CD14-positive monocyte (primary cell): Measurements from ENCODE around the gene MET. TPM values are rescaled to one million over a fixed set of nuclear protein-coding genes. Genes with fewer than 3 reads are reported as not detected.

Experiments used
- DNase-seq, 3 donors: peaks; one replicate each; pipeline ENCODE4 v3.0.0-alpha.2; 2011 to 2022
- H2AFZ ChIP-seq: 2 replicates; pipeline ENCODE4 v1.6.0; 2012; ENCODE audit warnings: mild to moderate bottlenecking, low read depth, low read length, inconsistent platforms; ENCODE audit not compliant: insufficient read depth, poor library complexity, severe bottlenecking
- H3K27ac ChIP-seq, 2 donors: 1 replicate in 1 of 2; 2 replicates in 1 of 2; pipeline ENCODE4 v1.5.1; 2012 to 2013; ENCODE audit warnings: low read length in 2 of 2, control low read depth in 1 of 2, inconsistent platforms in 1 of 2, low read depth in 1 of 2, mild to moderate bottlenecking in 1 of 2
- H3K27me3 ChIP-seq, 2 donors: one replicate each; pipeline versions ENCODE4 v1.6.0 to v1.6.1; 2011 to 2013; ENCODE audit warnings: low read length in 2 of 2; ENCODE audit not compliant: control insufficient read depth in 2 of 2, insufficient read depth in 2 of 2
- H3K36me3 ChIP-seq, 2 donors: replicated peaks in 1 of 2; 1 replicate in 1 of 2; 2 replicates in 1 of 2; pipeline versions ENCODE4 v1.5.1 to v1.6.1; 2012 to 2013; ENCODE audit warnings: low read length in 2 of 2, control low read depth in 1 of 2, inconsistent platforms in 1 of 2, mild to moderate bottlenecking in 1 of 2; ENCODE audit not compliant: insufficient read depth in 2 of 2, control insufficient read depth in 1 of 2
- H3K4me1 ChIP-seq, 2 donors: 1 replicate in 1 of 2; 2 replicates in 1 of 2; pipeline versions ENCODE4 v1.5.1 to v1.6.1; 2012 to 2013; ENCODE audit warnings: low read length in 2 of 2, control low read depth in 1 of 2, inconsistent platforms in 1 of 2, mild to moderate bottlenecking in 1 of 2, moderate library complexity in 1 of 2; ENCODE audit not compliant: insufficient read depth in 2 of 2, control insufficient read depth in 1 of 2
- H3K4me2 ChIP-seq: replicated peaks from 2 replicates; pipeline ENCODE3; 2012; ENCODE audit warnings: low read length, moderate library complexity, mild to moderate bottlenecking; ENCODE audit not compliant: poor library complexity, severe bottlenecking; ENCODE audit errors: extremely low read depth
- H3K4me3 ChIP-seq, 3 experiments: fragments of 200-600 bp in 1 of 3; sonication (generic) in 1 of 3; replicated peaks in 1 of 3; 1 replicate in 2 of 3; 2 replicates in 1 of 3; pipeline ENCODE4 v1.5.1; 2011 to 2013; ENCODE audit warnings: low read length in 3 of 3, mild to moderate bottlenecking in 3 of 3, control low read depth in 2 of 3, low read depth in 2 of 3, inconsistent platforms in 1 of 3, moderate library complexity in 1 of 3
- H3K79me2 ChIP-seq: 2 replicates; pipeline ENCODE4 v1.6.0; 2012; ENCODE audit warnings: mild to moderate bottlenecking, control low read depth, inconsistent platforms, low read length, moderate library complexity; ENCODE audit not compliant: insufficient read depth
- H3K9ac ChIP-seq: 2 replicates; pipeline ENCODE4 v1.6.0; 2017; ENCODE audit warnings: low read length, mild to moderate bottlenecking; ENCODE audit not compliant: insufficient read depth, poor library complexity, severe bottlenecking
- H3K9me3 ChIP-seq, 2 donors: replicated peaks in 1 of 2; 1 replicate in 1 of 2; 2 replicates in 1 of 2; pipeline versions ENCODE4 v1.5.1 to v1.6.1; 2012 to 2013; ENCODE audit warnings: low read length in 2 of 2, control low read depth in 1 of 2; ENCODE audit not compliant: control insufficient read depth in 1 of 2, insufficient read depth in 1 of 2
- H4K20me1 ChIP-seq: 2 replicates; pipeline ENCODE4 v1.6.0; 2012; ENCODE audit warnings: mild to moderate bottlenecking, low read length, control low read depth, moderate library complexity; ENCODE audit not compliant: insufficient read depth
- H3K27ac Mint-ChIP-seq, 7 donors: one replicate each; pipeline ENCODE4 v1.8.0; 2020; ENCODE audit warnings: mild to moderate bottlenecking in 7 of 7, mixed read lengths in 7 of 7, moderate library complexity in 6 of 7, inconsistent platforms in 2 of 7
- H3K27me3 Mint-ChIP-seq, 3 donors: one replicate each; pipeline ENCODE4 v1.8.0; 2021 to 2022; ENCODE audit warnings: low read depth in 3 of 3, mild to moderate bottlenecking in 3 of 3, mixed read lengths in 3 of 3, moderate library complexity in 3 of 3, inconsistent platforms in 1 of 3
- H3K36me3 Mint-ChIP-seq, 2 donors: one replicate each; pipeline ENCODE4 v1.8.0; 2020; ENCODE audit warnings: mixed read lengths in 2 of 2, inconsistent platforms in 1 of 2, mild to moderate bottlenecking in 1 of 2
- H3K4me1 Mint-ChIP-seq: one replicate; pipeline ENCODE4 v1.8.0; 2020; ENCODE audit warnings: mild to moderate bottlenecking, mixed read lengths
- H3K4me3 Mint-ChIP-seq, 2 donors: one replicate each; pipeline ENCODE4 v1.8.0; 2020; ENCODE audit warnings: mild to moderate bottlenecking in 2 of 2, mixed read lengths in 2 of 2, moderate library complexity in 1 of 2
- H3K9me3 Mint-ChIP-seq, 7 donors: one replicate each; pipeline ENCODE4 v1.8.0; 2020 to 2022; ENCODE audit warnings: mixed read lengths in 7 of 7, mild to moderate bottlenecking in 6 of 7, moderate library complexity in 6 of 7, inconsistent platforms in 2 of 7
- WGBS: methylation state at CpG from one replicate; pipeline ENCODE4 v1.1.5; 2013; ENCODE audit warnings: missing lambda C conversion rate; ENCODE audit not compliant: insufficient coverage; 5-methylcytosine and 5-hydroxymethylcytosine counted together
- intact Hi-C, 2 donors: fragments of 100-400 bp; cut with micrococcal nuclease; formaldehyde crosslinking; loops; one replicate each; pipeline versions ENCODE4 v1.15.0 to v1.15.1; 2023
- polyA plus RNA-seq, 3 donors: library from polyadenylated mRNA; depleted of rRNA in 1 of 3; unstranded in 2 of 3; stranded (reverse) in 1 of 3; fragments of 300-500 nt in 2 of 3; fragments of >200 nt in 1 of 3; fragmentation: Illumina TruSeq in 2 of 3; gene quantifications; 1 replicate in 2 of 3; 2 replicates in 1 of 3; pipeline ENCODE4 v1.2.3, GENCODE V29; 2012 to 2021
- TF ChIP-seq, protein P1 (sequence below): fragments of 200-600 bp; IDR thresholded peaks from one replicate; pipeline ENCODE4 v1.8.0; 2022; ENCODE audit warnings: antibody characterized with exemption, mild to moderate bottlenecking

Gene MET
- polyA plus RNA-seq, 3 donors = not detected

DNA sequence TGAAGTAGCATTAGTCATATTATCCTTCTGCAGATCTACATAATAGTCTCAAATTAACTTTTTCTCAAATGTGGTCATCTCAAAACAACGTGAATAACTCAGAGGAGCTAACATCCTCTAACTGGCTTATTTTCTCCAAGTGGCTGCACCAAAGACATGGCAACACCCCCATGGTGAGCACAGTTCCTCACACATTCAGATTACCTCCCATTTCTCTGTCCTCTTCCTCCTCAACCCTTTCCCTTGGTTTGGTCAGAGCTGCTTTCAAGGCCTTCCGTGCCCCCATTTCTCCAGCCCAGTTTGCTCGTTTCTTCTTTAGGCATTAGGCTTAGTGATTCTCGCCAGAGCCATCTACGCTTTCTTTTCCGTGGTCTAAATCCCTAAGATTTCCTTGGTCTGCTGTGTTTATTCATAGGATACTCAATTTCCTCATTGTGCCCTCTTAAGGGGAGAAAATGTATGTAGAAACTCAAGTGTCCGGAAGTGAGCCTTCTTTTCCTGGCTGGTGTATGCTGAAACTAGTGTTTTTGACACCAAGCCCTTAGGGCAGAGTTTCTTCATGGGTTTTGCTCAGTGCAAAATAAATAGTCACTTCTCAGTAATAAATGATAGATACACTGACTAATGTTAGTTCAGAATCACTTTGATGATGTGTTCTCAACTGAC lies 2.6 kb downstream of the MET start:
- H3K9ac ChIP-seq = no peak overlapping the region

DNA sequence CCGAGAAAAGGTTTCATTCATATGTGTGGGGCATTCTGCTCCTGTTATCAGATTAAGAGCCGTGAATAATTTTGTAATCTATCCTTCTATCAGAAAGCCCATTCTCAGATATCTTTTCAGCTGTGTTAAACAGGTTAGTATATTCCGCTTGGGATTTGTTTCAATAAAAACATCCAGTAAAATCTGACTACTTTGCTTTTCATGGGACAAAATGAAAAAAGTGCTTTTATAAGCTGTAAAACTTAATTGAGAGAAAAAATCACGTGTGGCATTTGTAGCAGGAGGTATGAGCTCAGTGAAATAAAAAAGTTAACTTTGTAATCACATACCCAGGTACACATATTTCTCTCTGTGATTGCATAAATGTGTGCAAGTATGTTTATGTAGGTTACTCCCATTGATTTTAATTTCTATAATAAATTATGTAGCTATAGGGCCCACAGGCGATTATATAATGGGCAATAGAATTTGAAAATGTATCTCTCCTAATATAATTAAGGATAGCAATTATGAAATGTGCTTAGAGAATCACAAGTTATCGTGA lies 3.9 kb downstream of the MET start:
- H2AFZ ChIP-seq = no peak overlapping the region
- DNase-seq = no peak
- Mint-ChIP-seq H3K27me3 (peaks cover 29 to 40% (median 38%) of the 10 kb centered on the region in 3 donors), H3K36me3 (peaks cover 0 to 3% of the 10 kb centered on the region in 2 donors), H3K4me3 (no peak overlapping the region), H3K4me1 (peaks cover 13% of the 10 kb centered on the region), H3K27ac (no peak overlapping the region), H3K9me3 (peaks cover 0 to 3% (median 0%) of the 10 kb centered on the region in 7 donors)
- no CpG with 5 or more reads among the region's 6 CpGs for WGBS
- peaks cover 11 to 15% of the 10 kb centered on the region in 2 donors for H3K4me1 ChIP-seq
- H3K4me3 ChIP-seq = no peak overlapping the region
- intact Hi-C loops = loop anchor here in 1 of 2 donors (10.0 kb wide), 1 partner anchor 129 kb away; no protein-coding TSS in a partner anchor
- H3K4me2 ChIP-seq = no peak overlapping the region
- no peak overlapping the region for H3K9ac ChIP-seq
- TF ChIP-seq, protein P1, sequence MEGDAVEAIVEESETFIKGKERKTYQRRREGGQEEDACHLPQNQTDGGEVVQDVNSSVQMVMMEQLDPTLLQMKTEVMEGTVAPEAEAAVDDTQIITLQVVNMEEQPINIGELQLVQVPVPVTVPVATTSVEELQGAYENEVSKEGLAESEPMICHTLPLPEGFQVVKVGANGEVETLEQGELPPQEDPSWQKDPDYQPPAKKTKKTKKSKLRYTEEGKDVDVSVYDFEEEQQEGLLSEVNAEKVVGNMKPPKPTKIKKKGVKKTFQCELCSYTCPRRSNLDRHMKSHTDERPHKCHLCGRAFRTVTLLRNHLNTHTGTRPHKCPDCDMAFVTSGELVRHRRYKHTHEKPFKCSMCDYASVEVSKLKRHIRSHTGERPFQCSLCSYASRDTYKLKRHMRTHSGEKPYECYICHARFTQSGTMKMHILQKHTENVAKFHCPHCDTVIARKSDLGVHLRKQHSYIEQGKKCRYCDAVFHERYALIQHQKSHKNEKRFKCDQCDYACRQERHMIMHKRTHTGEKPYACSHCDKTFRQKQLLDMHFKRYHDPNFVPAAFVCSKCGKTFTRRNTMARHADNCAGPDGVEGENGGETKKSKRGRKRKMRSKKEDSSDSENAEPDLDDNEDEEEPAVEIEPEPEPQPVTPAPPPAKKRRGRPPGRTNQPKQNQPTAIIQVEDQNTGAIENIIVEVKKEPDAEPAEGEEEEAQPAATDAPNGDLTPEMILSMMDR = no peak
- no peaks in the 10 kb centered on the region for H4K20me1 ChIP-seq
- H3K79me2 ChIP-seq = no peaks in the 10 kb centered on the region
- peaks cover 33 to 41% of the 10 kb centered on the region in 2 donors for H3K27me3 ChIP-seq
- H3K9me3 ChIP-seq = no peaks in the 10 kb centered on the region
- no peaks in the 10 kb centered on the region for H3K36me3 ChIP-seq
- H3K27ac ChIP-seq = no peak overlapping the region

More for the DNA sequence above, 2.6 kb downstream of the MET start:
- no peak overlapping the region for H3K27ac Mint-ChIP-seq
- 91% methylated on average over 3 of the region's 7 CpGs for WGBS
- TF ChIP-seq, protein P1 = no peak
- no peaks in the 10 kb centered on the region for H3K79me2 ChIP-seq
- H3K27me3 ChIP-seq = peaks cover 36 to 47% of the 10 kb centered on the region in 2 donors
- no peaks in the 10 kb centered on the region for H3K9me3 ChIP-seq
- H3K36me3 ChIP-seq = no peaks in the 10 kb centered on the region
- peaks cover 0 to 3% of the 10 kb centered on the region in 2 donors for H3K36me3 Mint-ChIP-seq
- H3K27me3 Mint-ChIP-seq = peaks cover 29 to 46% (median 41%) of the 10 kb centered on the region in 3 donors
- peaks cover 13% of the 10 kb centered on the region for H3K4me1 Mint-ChIP-seq
- peaks cover 0 to 3% (median 0%) of the 10 kb centered on the region in 7 donors for H3K9me3 Mint-ChIP-seq
- peak overlapping the region in 1 of 2 donors; percentile 41 for H3K4me3 Mint-ChIP-seq
- intact Hi-C loops = loop anchor here (5.0 to 10.0 kb wide), 3 partner anchors 72 to 130 kb away; no protein-coding TSS in a partner anchor
- no peaks in the 10 kb centered on the region for H4K20me1 ChIP-seq
- H3K4me2 ChIP-seq = no peak overlapping the region
- no peak overlapping the region for H3K4me3 ChIP-seq
- peaks cover 11 to 15% of the 10 kb centered on the region in 2 donors for H3K4me1 ChIP-seq
- no peak overlapping the region for H2AFZ ChIP-seq
- no peak for DNase-seq
- no peak overlapping the region for H3K27ac ChIP-seq
